ENCODE data around the gene PPIA. TPM values are rescaled to one million over a fixed set of nuclear protein-coding genes. Genes with fewer than 3 reads are reported as not detected.

PPIA gene
- total RNA-seq, 4 donors from 2014 or later = 631 to 1,290 (median 820) TPM

DNA sequence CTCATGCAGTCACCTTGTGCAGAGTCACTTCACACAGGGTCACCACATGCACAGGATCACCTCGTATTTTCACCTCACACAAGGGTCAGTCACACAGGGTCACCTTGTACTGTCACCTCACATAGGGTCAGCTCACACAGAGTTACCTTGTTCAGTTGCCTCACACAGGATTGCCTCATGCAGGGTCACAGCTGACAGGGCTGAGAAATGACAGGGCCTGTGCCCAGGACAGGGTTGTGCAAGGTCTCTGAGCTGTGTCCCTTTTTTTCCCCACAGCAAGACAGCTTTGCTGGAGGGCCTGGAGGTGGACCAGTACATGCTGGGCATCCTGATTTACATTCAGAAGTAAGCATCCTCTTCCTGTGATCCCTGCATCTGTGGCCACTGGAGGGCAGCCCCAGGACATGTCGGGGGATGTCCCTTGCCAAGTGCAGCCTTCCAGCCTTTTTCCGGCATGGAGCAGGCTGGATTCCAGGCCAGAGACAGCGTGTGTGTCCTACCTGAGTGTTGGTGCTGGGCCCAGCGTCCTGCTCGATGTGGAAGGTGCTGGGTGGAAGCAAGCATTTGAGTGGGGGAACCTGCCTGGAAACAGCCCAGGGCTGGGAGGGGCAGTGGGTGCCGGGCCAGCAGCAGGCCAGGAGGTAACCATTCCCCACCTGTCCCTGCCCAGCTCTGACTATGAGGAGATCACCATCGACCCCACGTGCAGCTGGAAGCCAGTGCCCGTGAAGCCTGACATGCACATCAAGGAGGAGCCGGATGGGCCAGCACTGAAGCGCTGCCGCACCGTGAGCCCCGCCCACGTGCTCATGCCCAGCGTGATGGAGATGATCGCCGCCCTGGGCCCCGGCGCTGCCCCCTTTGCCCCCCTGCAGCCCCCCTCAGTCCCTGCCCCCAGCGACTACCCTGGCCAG lies 31.6 kb upstream of the PPIA start:
- Histone ChIP-seq H3K9me3 (no peaks in the 10 kb centered on the region), H3K4me3 (no peak overlapping the region), H3K4me1 (peaks cover 21 to 38% (median 31%) of the 10 kb centered on the region in 4 donors), H3K27ac (no peak overlapping the region), H3K36me3 (peaks cover 0 to 45% (median 10%) of the 10 kb centered on the region in 4 donors), H3K27me3 (no peaks in the 10 kb centered on the region)
- intact Hi-C loops (cut with DNase I; ENCODE audit: low total_unique reads) (no loop called here), in situ Hi-C loops (cut with MboI; ENCODE audit: low pct_ligation_motif_present in 1 of 4, low pct_unique_long_range_greater_than_20kb in 1 of 4, low sequenced_read_pairs in 3 of 4) (loop anchor here in 2 of 4 donors (25.0 kb wide), 1 partner anchor 178 kb away; the partner anchor contains the start of gene TMED4 (in 2 of the 2))
- no peak for DNase-seq
- WGBS, 2 donors (ENCODE audit: low coverage in 1 of 2) = 86 to 100% methylated on average over 1 to 14 of the region's 22 CpGs
- TF ChIP-seq POLR2A (IDR thresholded peaks at IDR 0.05) (no peak), POLR2AphosphoS5 (IDR thresholded peaks at IDR 0.05) (no peak), CTCF (IDR thresholded peaks at IDR 0.05) (no peak), EP300 (IDR thresholded peaks at IDR 0.05; ENCODE audit: low read depth) (no peak)

- Histone ChIP-seq H3K9me3 (no peaks in the 10 kb centered on the region), H3K36me3 (peaks cover 0 to 41% (median 10%) of the 10 kb centered on the region in 4 donors), H3K27me3 (no peaks in the 10 kb centered on the region), H3K27ac (no peak overlapping the region), H3K4me3 (no peak overlapping the region), H3K4me1 (peaks cover 26 to 45% (median 39%) of the 10 kb centered on the region in 4 donors)
- 92 to 94% methylated on average over 10 to 17 of the region's 17 CpGs for WGBS, 2 donors (ENCODE audit: low coverage in 1 of 2)
- TF ChIP-seq EP300 (IDR thresholded peaks at IDR 0.05; ENCODE audit: low read depth) (no peak), CTCF (IDR thresholded peaks at IDR 0.05) (no peak), POLR2A (IDR thresholded peaks at IDR 0.05) (no peak), POLR2AphosphoS5 (IDR thresholded peaks at IDR 0.05) (no peak)
- in situ Hi-C loops (cut with MboI; ENCODE audit: low pct_ligation_motif_present in 1 of 4, low pct_unique_long_range_greater_than_20kb in 1 of 4, low sequenced_read_pairs in 3 of 4) (loop anchor here in 2 of 4 donors (25.0 kb wide), 1 partner anchor 178 kb away; the partner anchor contains the start of gene TMED4 (in 2 of the 2)), intact Hi-C loops (cut with DNase I; ENCODE audit: low total_unique reads) (no loop called here)
- DNase-seq = no peak
Measured at GRCh38 chr7:44765579-44766415, 30.7 kb upstream of the PPIA start.

GRCh38 chr7:44766416-44766801 lies 30.1 kb upstream of the PPIA start:
- Histone ChIP-seq H3K27me3 (no peaks in the 10 kb centered on the region), H3K4me1 (peaks cover 26 to 45% (median 39%) of the 10 kb centered on the region in 4 donors), H3K9me3 (no peaks in the 10 kb centered on the region), H3K27ac (no peak overlapping the region), H3K36me3 (peaks cover 0 to 41% (median 10%) of the 10 kb centered on the region in 4 donors), H3K4me3 (no peak overlapping the region)
- intact Hi-C loops (cut with DNase I; ENCODE audit: low total_unique reads) = no loop called here
- TF ChIP-seq POLR2A (IDR thresholded peaks at IDR 0.05) = no peak
- WGBS, 2 donors (ENCODE audit: low coverage in 1 of 2) = 94% methylated on average over 11 of the region's 11 CpGs; no CpG with 5 or more reads in 1 of the 2 donors
- DNase-seq = no peak
- in situ Hi-C loops (cut with MboI; ENCODE audit: low pct_ligation_motif_present in 1 of 4, low pct_unique_long_range_greater_than_20kb in 1 of 4, low sequenced_read_pairs in 3 of 4) = loop anchor here in 2 of 4 donors (25.0 kb wide), 1 partner anchor 179 kb away; the partner anchor contains the start of gene TMED4 (in 2 of the 2)

- peak overlapping the region; percentile 68 to 85 (median 78) for H3K27ac ChIP-seq
Measured at GRCh38 chr7:44767134-44767911, 29.2 kb upstream of the PPIA start.

More at GRCh38 chr7:44767134-44767911, 29.2 kb upstream of the PPIA start:
- TF ChIP-seq CTCF (IDR thresholded peaks at IDR 0.05) = no peak
- no peak for TF ChIP-seq POLR2AphosphoS5 (IDR thresholded peaks at IDR 0.05)
- no peak for TF ChIP-seq EP300 (IDR thresholded peaks at IDR 0.05; ENCODE audit: low read depth)
- TF ChIP-seq POLR2A (IDR thresholded peaks at IDR 0.05) = no peak
- Histone ChIP-seq H3K4me1 (peaks cover 26 to 38% (median 35%) of the 10 kb centered on the region in 4 donors), H3K4me3 (no peak overlapping the region), H3K9me3 (no peaks in the 10 kb centered on the region), H3K27me3 (no peaks in the 10 kb centered on the region), H3K36me3 (peaks cover 0 to 41% (median 10%) of the 10 kb centered on the region in 4 donors)
- intact Hi-C loops (cut with DNase I; ENCODE audit: low total_unique reads) = no loop called here
- 20 to 72% methylated on average over 1 to 19 of the region's 19 CpGs for WGBS, 2 donors (ENCODE audit: low coverage in 1 of 2)
- in situ Hi-C loops (cut with MboI; ENCODE audit: low pct_ligation_motif_present in 1 of 4, low pct_unique_long_range_greater_than_20kb in 1 of 4, low sequenced_read_pairs in 3 of 4) = loop anchor here in 2 of 4 donors (25.0 kb wide), 1 partner anchor 180 kb away; the partner anchor contains the start of gene TMED4 (in 2 of the 2)
- no peak for DNase-seq

Data from transverse colon (tissue), 4 donors.